ENCODE results near the gene KRT5.

KRT5 gene

DNA sequence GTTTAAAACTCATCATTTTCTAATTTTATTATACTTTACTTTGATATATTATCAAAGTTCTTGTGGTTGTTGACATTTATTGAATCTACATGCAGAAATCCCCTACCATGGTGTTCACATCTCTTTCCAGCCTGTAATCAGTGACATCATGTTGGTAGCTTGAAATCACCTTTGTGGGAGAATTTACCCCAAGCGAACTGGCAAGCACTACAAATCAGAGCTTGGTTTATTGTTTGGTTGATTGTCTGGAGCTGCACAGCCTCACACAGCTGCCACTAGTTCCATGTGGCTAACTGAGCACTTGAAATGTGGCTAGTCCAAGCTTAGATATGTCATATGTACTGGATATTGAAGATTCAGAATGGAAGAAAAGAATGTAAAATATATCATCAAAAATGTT is 15.4 kb upstream of the KRT5 start:
- FAIRE-seq, result no peak

DNA sequence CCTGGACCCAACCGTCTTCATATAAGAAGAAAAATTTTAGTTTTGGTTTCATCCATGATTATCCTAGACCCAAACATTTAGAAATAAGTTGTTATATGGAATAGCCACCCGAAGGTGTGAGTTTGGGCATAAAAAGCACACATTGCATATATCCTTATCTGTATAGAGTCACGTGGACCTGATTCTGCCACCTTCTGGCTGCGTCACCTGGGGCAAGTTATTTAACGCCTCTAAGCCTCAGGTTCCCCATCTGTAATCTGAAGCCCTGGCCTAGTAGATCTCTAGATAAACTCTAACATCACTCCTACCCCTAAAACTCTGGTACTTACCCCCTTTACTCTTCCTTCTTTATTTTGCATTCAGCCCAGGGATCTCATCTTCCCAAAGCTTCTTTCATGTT is 14.3 kb upstream of the KRT5 start:
- FAIRE-seq, result no peak

DNA sequence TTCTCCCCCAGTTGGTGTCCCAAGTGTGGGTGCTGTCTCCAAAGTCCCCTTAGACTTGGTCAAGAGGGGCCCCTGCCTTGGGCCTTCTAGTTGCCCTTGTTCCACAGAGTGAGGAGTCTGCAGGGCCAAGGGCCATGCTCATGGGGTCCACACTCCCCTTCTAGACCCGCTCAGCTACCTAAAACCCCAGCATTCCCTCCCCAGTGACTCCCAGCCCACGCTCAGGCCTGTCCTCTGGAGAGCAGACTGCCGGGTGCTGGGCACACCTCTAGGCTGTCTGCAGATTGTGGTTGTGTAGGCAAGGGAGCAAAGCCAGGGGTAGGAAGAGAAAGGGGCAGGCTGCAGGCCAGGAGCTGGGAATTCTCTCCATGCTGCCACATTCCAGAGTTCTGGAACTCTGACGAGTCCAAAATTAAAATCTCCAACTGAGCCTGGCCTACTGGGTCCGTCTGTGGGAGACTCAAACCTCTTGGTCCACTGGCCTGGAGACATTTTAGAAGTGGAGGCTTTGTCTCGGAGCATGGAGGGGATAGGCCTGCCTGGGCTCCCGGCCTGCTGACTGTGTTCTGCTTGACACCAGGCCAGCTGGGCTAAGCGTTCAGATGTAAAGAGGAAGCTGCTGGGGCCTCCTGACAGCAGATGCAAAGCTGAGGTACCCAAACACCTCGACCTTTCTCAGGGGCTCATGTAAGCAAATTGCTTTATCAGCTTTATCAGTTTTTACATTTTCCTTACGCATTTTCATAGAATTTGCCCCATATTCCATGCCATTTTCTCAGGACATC is 13.7 kb upstream of the KRT5 start:
- FAIRE-seq, result no peak

DNA sequence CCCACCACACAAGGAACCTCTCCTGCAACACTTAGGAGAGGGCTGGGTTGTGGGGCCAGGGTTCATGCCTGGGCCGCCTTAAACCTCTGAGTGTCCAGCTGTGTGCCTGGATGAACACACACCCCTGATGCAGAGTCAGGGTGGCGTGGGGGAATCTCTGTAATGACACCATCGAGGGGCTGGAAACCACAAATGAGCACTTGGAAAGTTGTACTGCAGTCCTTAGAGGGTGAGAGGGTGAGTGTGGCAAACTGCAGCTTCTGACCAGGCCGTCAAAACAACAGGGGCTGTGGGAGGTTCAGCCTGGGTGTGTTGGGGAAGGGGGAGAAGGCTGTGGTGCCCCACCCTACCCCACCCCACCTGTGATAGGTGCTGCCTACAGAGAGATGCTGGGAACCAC is 12.4 kb upstream of the KRT5 start:
- no peak for FAIRE-seq

DNA sequence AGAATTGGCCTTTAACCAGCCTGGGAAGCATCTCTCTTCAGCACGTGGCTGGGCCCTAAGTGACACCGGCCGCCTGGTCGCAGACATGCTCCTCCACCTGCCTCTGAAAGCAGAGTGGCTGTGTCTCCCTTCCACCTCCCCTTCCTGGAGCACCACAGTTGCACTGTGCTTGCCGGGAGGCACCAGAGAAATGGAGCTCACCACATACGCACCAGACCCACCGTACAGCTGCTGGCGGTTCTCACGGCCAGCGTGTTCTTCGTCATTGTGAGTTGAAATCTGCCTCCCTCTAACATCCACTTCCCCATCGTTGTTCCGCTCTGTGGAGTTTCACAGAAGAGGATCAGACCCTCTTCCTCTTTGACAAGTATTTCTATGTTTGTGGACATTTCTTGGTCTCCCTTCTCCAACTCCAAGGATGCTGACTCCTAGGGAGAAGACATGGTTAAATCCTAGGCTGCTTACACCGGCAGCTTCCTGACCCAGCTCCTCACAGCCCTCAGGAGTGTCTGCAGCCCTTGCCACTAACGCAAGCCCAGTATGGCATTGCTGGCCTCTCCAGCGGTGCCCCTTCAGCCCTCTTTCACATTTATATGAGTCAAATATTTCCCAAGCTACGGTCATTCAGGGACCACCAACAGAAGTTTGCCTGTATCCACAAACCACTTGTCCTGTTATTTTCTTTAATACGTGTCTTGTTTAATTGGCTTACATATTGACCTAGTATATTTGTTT is 11.5 kb upstream of the KRT5 start:
- no peak for FAIRE-seq

- FAIRE-seq, result no peak
Observed at GRCh38 chr12:52530905-52531304, 10.7 kb upstream of the KRT5 start.

DNA sequence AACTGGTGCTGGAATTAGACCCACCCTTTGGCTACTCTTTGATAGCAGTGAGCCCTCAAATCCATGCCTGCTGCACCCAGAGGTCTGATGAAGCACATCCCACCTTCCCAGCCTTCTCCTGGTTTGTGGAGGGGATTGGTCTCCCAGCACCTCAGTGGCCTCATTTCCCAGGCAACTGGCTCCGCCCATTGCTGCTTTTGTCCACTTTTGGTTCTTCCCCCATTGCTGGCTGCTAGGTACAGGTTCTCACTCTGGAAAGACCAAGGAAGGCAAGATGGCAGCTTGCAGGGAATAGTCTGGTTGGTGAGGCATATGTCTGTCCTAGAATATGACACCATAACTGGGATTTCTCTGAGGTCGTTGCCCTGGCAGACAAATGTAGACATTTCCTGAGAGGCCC is 10.2 kb upstream of the KRT5 start:
- no peak for FAIRE-seq

- FAIRE-seq, result no peak
Observed at GRCh38 chr12:52529846-52530245, 9.7 kb upstream of the KRT5 start.

- no peak for FAIRE-seq
Observed at GRCh38 chr12:52529417-52529816, 9.2 kb upstream of the KRT5 start.

GRCh38 chr12:52528641-52529143 is 8.5 kb upstream of the KRT5 start:
- FAIRE-seq, result no peak

DNA sequence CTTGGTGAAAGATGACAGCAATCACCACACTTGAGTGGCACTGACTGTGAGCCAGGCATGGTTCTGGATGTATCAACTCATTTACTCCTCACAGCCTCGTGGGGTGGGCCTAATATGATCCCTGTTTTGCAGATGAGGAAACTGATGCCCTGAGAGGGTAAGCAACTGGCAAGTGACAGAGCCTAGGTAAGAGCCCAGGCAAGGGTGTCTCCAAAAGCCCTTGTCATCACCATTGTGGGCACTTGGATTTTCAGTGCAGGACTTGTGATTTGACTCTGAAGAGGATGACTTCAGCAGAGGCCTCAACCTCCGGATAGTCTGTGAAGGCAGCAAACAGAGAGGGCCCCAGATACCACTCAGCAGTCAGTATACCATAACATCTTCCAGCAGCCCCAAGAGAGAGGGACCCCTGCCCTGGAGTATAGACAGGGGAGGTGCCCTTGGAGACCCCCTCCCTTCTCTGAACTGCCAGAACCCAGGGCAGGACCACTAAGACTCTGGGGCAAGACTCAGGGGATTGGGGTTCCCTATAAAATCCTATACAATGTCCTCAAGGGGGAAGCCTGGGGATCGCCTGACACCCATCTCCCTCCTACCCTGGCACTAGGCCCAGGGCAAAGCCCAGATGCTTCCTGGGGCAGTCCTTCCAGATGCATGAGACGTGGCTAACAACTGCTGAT is 7.1 kb upstream of the KRT5 start:
- no peak for FAIRE-seq

GRCh38 chr12:52526511-52526951 is 6.3 kb upstream of the KRT5 start:
- FAIRE-seq, result no peak

- no peak for FAIRE-seq
Observed at GRCh38 chr12:52525661-52526499, 5.7 kb upstream of the KRT5 start.

DNA sequence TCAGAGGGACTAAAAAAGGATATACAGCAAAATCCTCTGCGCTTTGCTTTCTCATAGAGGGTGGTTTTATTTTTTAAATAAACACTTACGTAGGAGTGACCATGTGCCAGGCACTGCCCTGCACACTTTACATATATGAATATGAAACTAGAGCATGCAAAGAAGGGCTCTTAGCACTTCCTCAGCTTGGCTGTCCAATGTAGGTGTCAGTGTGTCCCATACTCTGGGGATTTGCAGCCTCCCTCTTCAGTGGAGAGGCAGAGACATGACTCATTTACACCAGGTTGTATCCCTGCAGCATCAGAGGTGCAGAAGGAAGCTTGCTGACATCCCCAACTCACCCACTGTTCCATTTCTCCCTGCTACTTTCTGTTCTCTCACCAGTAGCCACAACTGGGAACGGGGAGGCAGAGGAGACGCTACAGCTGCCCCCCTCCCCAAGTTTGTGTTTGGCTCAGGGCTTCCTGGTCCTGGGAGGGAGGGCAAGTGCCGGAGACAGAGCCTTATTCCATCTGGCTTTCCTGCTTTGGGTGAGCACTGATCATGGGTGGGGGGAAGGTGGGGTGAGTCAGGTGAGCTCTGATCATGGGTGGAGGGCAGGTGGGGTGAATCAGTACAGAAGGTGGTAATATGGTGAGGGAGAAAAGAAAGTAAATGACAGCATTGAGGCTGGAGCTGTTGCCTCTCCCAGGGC is 4.9 kb upstream of the KRT5 start:
- FAIRE-seq, result no peak

GRCh38 chr12:52524241-52524897 is 4.2 kb upstream of the KRT5 start:
- no peak for FAIRE-seq

GRCh38 chr12:52523824-52524223 is 3.6 kb upstream of the KRT5 start:
- no peak for FAIRE-seq

- FAIRE-seq, result no peak
Observed at GRCh38 chr12:52522346-52523011, 2.3 kb upstream of the KRT5 start.

GRCh38 chr12:52521568-52522266 is 1.5 kb upstream of the KRT5 start:
- FAIRE-seq, result no peak

DNA sequence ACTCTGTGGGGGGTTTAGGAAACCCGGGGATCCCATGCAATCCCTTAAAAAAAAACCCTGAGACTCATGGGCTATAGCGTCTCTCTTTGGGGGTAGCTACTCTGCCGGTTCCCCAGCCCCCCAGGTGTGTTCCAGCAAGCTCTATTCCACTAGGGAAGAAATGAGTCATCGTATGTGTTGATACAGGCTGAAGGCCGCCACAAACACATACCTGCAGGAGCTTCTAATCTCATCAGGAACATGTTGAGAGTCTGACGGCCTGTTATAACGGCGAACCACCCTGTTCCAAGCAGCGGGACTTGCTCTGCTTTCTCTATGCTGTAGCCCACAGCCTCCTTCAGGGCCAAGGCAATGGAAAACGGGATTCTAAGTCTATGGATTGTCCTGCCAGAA is 977 bp upstream of the KRT5 start:
- FAIRE-seq, result no peak

DNA sequence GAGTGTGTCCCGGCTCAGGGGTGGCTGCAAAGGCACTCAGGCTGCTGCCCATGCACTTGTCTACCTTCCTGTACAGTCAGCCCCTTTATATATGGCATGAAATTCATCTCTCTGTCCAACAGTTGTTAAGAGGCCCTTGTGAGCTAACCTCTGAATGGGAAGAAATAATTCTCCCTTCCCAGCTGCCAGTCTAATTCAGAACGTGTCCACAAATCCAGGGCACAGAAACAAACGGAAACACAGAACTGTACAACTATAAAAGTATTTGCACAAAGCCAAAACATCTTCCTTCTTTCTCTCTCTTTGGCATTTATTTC is 849 bp downstream of the KRT5 start:
- no peak for FAIRE-seq
